Fibroblast of skin of left biceps (primary cell): ENCODE measurements around the gene DIPK1A.

Experiments used
- DNase-seq, 2 experiments: peaks; one replicate each; pipeline ENCODE4 v3.0.0-alpha.2; 2013; ENCODE audit warnings: low read depth in 2 of 2

The DIPK1A gene

DNA sequence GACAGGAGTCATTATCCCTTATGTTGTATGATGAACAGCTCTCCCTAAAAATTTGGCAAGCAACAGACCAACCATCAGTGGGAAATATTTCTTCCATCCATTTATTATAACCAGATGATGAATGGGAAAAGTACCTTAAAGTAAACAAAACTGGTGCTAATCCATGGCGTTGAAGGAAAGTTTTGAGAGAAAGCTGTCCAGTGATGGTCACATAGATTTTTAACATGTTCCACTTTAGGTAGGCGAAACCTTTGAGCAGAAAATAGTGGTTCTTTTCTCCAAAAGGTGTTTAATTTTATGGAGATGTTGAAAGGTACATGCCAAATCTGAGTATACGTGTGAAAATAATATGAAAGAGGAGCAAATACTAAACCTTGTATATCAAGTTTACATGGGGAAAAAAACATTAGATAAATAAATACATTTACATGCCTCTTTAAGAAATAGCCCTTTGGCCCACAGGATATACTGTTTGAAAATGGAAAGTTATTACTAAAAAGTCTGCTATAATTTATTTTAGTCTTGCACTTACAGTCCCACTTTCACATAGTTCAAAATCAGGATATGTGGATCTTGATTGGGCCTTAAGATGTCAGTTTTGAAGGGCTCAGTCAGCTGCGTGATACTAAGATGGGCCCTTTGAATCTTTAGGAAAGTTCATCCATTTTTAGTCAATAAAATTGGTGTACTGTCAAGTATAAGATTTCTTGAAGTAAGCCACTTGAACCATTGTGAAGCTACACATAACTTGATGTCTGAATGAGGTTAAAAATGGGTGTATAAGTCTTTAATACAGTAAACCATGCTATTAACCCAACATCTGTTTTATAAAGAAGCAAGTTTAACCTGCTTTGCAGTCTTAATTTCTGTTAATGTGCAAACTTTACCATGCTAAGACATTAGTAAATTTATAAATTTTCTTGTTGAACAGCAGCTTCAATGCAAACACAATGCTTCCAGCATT lies 118.9 kb downstream of the DIPK1A start:
- DNase-seq = no peak

- DNase-seq = no peak
These were observed 120.7 kb downstream of the DIPK1A start for GRCh38 chr1:92840600-92840999.

GRCh38 chr1:92839442-92839841 lies 121.8 kb downstream of the DIPK1A start:
- no peak for DNase-seq

DNA sequence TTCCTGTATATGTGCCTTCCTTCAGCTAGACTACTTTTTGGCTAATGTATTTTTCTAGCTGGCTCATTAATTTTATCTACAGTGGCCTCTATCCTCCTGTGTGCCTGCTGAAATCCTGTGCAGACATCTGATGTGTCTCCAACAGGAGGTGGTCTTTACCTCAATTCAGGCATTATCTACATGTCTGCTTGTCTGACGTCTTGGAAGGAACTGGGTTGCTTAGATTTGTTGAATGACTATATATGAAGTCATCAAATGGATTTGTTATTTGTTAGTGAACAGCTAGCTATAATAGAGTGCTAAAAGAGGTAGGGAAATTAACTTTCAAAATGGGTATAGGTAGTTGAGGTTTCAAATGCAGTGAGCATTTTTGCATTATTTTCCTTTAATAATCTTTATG lies 122.7 kb downstream of the DIPK1A start:
- no peak for DNase-seq

DNA sequence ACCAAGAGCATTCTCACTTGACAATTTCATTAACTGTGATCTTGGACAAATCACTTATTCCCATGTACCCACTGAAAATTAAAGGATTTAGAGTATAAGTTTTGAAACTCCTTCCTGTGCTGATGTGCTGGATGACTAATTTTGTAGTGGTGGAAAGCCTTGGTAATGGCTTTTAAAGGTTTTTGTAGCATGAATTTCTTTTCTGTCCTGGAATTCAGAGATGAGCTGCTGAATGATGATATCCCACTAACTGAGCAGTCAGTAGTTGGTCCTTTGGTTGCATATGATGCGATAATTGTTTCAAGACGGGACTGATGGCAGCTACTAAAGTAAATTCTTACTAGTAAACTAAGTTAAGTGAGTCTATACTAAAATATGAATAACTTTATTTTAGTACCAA lies 124.2 kb downstream of the DIPK1A start:
- DNase-seq = no peak

GRCh38 chr1:92834617-92835016 lies 126.6 kb downstream of the DIPK1A start:
- no peak for DNase-seq

DNA sequence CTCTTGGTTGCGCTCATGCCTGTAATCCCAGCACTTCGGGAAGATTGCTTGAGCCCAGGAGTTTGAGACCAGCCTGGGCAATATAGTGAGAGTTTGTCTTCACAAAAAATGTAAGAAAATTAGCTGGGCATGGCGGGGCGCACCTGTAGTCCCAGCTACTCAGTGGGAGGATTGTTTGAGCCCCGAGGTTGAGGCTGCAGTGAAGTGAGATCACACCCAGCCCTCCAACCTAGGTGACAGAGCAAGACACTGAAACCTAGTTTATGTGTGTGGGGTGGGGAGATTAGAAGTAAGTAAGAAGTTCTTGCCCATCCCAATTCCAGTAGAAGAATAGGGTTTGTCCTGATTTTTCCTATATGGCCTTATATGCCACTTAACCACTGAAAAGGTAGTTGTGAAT lies 127.4 kb downstream of the DIPK1A start:
- no peak for DNase-seq

- no peak for DNase-seq
These were observed 128.6 kb downstream of the DIPK1A start for GRCh38 chr1:92832537-92833114.

DNA sequence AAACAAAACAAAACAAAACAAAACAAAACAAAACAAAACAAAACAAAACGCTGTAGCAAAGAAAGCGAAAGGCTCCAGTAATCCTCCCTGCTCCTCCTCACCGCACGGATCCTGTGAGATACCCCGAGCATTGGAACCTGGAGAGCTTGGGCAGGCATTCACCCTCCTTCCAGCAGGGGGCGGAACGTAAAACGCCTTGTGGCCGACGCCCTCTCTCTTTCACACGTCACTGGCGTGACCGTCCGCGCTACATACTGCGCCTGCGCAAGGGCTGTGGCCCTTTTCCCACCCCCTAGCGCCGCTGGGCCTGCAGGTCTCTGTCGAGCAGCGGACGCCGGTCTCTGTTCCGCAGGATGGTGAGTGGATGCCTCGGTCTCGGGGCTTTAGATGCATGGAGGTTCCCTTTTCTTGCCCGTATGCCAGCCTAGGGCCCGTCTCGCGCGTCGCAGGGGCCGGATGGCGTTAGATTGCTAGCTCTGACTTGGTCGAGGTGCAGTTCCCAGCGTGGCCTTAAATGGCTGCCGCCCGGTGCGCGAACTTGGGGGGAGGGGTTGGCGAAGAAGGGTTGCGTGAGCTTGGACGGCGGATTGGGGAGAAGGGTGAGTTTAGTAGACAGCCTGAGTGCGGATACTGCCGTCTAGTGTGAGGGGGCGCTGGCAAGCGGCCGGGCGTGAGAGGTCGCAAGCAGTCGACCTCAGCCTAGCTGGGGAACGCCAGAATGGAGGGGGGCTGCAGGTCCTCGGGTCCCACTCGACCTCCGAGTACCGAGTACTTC lies 129.3 kb downstream of the DIPK1A start, which contains the start of gene RPL5:
Gene RPL5, plus strand, starts transcription at position 279 of the 775 bp plus-strand sequence. Its CDS starts 75 bp downstream, at position 354.
- DNase-seq = peak; percentile 92

DNA sequence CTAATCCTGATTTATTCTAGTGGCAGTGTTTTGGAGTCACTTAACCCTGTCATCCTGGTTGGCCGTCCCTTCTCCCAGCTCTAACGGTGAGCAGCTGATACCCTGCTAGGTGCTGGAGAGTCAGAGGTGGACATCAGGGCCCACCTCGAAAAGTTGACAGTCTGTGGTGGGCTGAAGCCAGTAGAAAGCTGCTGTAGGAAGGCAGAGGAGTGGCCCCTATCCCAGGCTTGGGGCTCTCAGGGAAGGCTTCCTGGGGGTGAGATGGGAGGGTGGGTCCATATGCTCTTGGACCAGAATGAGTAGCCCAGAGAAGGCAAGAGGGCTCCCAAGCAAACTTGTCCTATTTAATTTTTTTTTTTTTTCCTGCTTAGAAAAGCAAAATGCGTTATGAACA lies 129.9 kb downstream of the DIPK1A start:
- DNase-seq = no peak

GRCh38 chr1:92826792-92827191 lies 134.5 kb downstream of the DIPK1A start:
- DNase-seq = no peak

DNA sequence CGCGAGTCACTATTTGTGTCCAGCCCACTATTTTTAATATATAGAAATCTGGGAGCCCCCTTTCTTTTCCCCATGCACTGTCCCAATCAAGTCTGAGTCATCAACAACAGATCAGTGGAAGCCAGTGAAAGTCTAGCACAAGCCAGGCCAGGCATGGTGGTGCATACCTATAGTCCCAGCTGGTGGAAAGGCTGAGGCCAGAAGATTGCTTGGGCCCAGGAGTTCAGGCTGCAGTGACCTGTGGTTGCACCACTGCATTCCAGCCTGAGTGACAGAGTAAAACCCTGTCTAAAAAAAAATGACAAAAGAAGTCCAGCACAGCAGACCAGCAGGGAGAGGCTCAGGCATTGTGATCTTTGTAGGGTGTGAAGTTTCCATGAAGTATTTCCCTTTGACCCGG lies 138.4 kb downstream of the DIPK1A start:
- DNase-seq = no peak

GRCh38 chr1:92820551-92820950 lies 140.7 kb downstream of the DIPK1A start:
- no peak for DNase-seq

GRCh38 chr1:92820024-92820423 lies 141.2 kb downstream of the DIPK1A start:
- DNase-seq = no peak

DNA sequence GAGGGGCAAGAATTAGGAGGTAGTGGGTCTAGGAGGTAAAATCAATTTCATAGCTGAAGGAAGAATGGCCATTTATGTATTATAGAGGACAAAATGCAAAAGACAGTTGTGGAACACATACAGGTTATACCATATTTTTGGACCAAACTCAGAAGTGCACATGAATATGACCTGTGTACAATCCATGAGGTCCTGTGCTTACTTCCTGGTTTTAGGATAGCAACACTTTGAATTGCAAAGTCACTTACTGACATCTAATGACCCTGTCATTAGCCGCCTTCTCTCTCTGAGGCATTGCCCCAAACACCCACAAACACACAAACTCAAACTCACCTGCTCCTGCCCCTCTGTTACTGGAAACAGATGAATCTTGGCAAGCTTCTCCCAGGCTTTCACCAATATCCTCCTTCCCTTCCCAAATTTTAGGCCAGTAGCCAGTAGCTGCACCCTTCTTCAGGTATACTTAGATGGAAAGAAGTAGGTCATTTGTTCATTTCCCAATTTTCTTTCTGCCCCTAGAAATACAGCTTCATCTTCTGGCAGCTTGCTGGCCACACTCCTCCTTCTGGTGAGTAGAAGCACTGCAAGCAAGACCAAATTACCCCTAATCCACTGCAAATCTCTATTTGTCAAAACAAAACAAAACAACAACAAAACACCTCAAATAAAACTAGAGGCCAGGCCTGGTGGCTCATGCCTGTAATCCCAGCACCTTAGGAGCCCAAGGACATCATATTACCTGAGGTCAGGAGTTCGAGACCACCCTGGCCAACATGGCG lies 143.1 kb downstream of the DIPK1A start:
- DNase-seq = no peak

DNA sequence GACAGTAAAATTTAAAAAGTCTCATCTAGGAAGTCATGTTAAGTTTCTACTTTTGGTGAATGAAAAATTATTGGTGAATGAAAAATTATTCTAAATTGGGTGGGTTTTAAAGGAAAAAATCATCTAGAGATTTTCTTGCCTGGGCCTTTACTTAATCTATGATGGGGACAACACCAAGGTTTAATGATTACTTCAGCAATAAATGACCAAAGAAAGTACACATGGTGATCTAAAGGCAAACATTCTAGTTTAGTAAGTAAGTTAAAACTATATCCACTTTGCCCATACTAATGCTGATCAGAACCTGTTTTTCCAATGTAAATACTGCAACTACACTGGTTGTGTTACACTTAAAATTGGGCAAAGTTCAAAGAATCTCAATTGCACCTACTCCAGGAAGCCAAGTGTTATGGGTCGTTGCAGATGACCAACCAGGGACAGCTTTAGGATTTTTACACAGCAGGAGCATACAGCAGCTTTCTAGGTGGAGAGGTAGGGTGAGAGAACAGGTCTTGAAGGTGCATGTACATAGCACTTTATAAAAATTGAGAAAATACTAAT lies 144.0 kb downstream of the DIPK1A start:
- no peak for DNase-seq

- no peak for DNase-seq
These were observed 144.5 kb downstream of the DIPK1A start for GRCh38 chr1:92816732-92817131.

DNA sequence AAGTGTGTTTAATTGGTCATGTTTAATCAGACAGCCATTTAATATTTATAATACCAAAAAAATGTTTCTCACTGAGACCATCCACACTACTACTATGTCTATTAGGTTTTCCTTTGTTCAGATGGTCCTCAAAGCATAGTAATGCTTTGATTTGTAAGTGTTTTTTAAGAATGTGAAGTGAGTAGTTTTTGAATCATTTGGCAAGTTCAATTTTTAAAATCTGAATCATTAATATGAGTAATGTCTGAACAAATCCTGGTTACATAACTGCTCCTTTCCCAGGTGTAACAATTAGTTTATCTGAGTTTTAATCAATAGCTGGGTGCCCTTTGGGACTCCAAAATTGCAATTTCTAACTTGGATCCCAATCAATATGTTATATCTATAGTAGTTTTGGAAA lies 152.9 kb downstream of the DIPK1A start:
- DNase-seq = no peak

- DNase-seq = no peak
These were observed 156.0 kb downstream of the DIPK1A start for GRCh38 chr1:92805216-92805615.

GRCh38 chr1:92804721-92805201 lies 156.5 kb downstream of the DIPK1A start:
- DNase-seq = peak; percentile 62 to 66
